PC-9 (cell line): ENCODE results near the gene TANGO2. TPM values are rescaled to one million over a fixed set of nuclear protein-coding genes. Genes with fewer than 3 reads are reported as not detected.

ENCODE experiments used
- BruUV-seq: library from RNA; stranded (reverse); fragments of 400-500 nt; replicated peaks from 2 replicates; lab custom pipeline; 2021; lab: Mats Ljungman, UMichigan
- CTCF ChIA-PET: fragments of 300-600 bp; sonication (Branson Sonifier 250); formaldehyde crosslinking; loops from one replicate; lab custom pipeline; 2022; ENCODE audit warnings: antibody characterized with exemption; lab: Charles Lee
- POLR2A ChIA-PET: fragments of 300-600 bp; sonication (Branson Sonifier 250); formaldehyde crosslinking; loops from one replicate; lab custom pipeline; 2022; ENCODE audit warnings: antibody characterized with exemption; ENCODE audit not compliant: unreplicated experiment; lab: Charles Lee
- DNase-seq, 2 experiments: peaks; one replicate each; pipeline versions ENCODE4 v3.0.0 to v3.0.0-alpha.2; 2015 to 2022; ENCODE audit warnings: mixed read lengths in 1 of 2
- H2AFZ ChIP-seq: fragments of 200-600 bp; sonication (generic); 2 replicates; pipeline ENCODE4 v1.8.1; 2017; ENCODE audit warnings: antibody characterized with exemption
- H3F3A ChIP-seq: fragments of 200-600 bp; sonication (generic); 2 replicates; pipeline ENCODE4 v1.8.1; 2017; ENCODE audit warnings: antibody characterized with exemption, mild to moderate bottlenecking, low read depth; ENCODE audit not compliant: insufficient read depth
- H3K27ac ChIP-seq: fragments of 200-600 bp; sonication (generic); 2 replicates; pipeline ENCODE4 v1.6.1; 2016; ENCODE audit warnings: mixed run types
- H3K27me3 ChIP-seq: fragments of 200-600 bp; sonication (generic); 2 replicates; pipeline ENCODE4 v1.6.1; 2016; ENCODE audit warnings: low read depth, mixed run types; ENCODE audit not compliant: insufficient read depth
- H3K36me3 ChIP-seq: fragments of 200-600 bp; sonication (generic); 2 replicates; pipeline ENCODE4 v1.6.1; 2016; ENCODE audit warnings: low read depth, mixed run types
- H3K4me1 ChIP-seq: fragments of 200-600 bp; sonication (generic); replicated peaks from 2 replicates; pipeline ENCODE4 v1.6.1; 2016; ENCODE audit warnings: mixed run types; ENCODE audit not compliant: insufficient read depth
- H3K4me2 ChIP-seq: fragments of 200-600 bp; sonication (generic); 2 replicates; pipeline ENCODE4 v1.6.1; 2017; ENCODE audit warnings: mixed run types
- H3K4me3 ChIP-seq: fragments of 200-600 bp; sonication (generic); 2 replicates; pipeline ENCODE4 v1.6.1; 2016; ENCODE audit warnings: mixed run types
- H3K79me2 ChIP-seq: fragments of 200-600 bp; sonication (generic); 2 replicates; pipeline ENCODE4 v1.6.1; 2017; ENCODE audit warnings: low read depth, mixed run types
- H3K9me2 ChIP-seq: fragments of 200-600 bp; sonication (generic); 2 replicates; pipeline ENCODE4 v1.8.1; 2017; ENCODE audit warnings: mild to moderate bottlenecking; ENCODE audit not compliant: insufficient read depth
- H3K9me3 ChIP-seq: fragments of 200-600 bp; sonication (generic); 2 replicates; pipeline ENCODE4 v1.8.1; 2016; ENCODE audit warnings: low read depth; ENCODE audit not compliant: insufficient read depth
- H4K20me1 ChIP-seq: fragments of 200-600 bp; sonication (generic); 2 replicates; pipeline ENCODE4 v1.8.1; 2017; ENCODE audit not compliant: insufficient read depth
- EZH2 ChIP-seq: fragments of 200-600 bp; sonication (generic); IDR thresholded peaks from 2 replicates; pipeline ENCODE4 v1.8.0; 2017; ENCODE audit warnings: antibody characterized with exemption, low read depth
- intact Hi-C: fragments of 100-400 bp; cut with micrococcal nuclease; formaldehyde crosslinking; loops from one replicate; pipeline ENCODE4 v1.10.0; 2022; ENCODE audit not compliant: unreplicated experiment
- total RNA-seq: library from RNA; stranded (reverse); gene quantifications from 2 replicates; pipeline ENCODE4 v1.2.3, GENCODE V29; 2021
- TF ChIP-seq, protein P1 (sequence below): fragments of 200-600 bp; sonication (generic); conservative IDR thresholded peaks from 2 replicates; pipeline ENCODE4 v1.6.1; 2017; ENCODE audit warnings: mixed run types, antibody characterized with exemption, mild to moderate bottlenecking, moderate library complexity

Gene TANGO2
- total RNA-seq, 1 experiment from 2014 or later: 22.4 TPM

DNA sequence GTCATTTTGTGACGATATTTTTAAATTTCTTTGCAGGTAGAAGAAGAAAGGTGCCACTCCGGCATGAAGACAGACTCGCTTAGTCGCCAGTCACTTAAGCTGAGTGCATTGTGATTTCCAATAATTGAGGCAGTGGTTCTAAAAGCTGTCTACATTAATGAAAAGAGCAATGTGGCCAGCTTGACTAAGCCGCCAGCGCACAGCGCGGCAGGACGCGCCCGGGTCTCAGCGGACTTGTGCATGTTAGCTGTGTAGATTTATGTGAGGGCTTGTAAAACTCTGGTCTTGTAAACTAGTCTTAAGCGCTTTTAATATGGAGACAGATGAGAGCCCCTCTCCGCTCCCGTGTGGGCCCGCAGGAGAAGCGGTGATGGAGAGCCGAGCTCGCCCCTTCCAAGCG lies 64.7 kb downstream of the TANGO2 start:
- Histone ChIP-seq H3K9me2 (no peaks in the 10 kb centered on the region), H2AFZ (no peak overlapping the region), H3K27me3 (no peaks in the 10 kb centered on the region), H3K27ac (no peak overlapping the region), H3K79me2 (peaks cover 56% of the 10 kb centered on the region), H3K4me1 (no peaks in the 10 kb centered on the region; the same call in 1 of the 2 replicates), H3K4me3 (no peak overlapping the region), H3K36me3 (no peaks in the 10 kb centered on the region), H3K4me2 (no peak overlapping the region), H3F3A (peaks cover 6% of the 10 kb centered on the region), H3K9me3 (no peaks in the 10 kb centered on the region), H4K20me1 (peaks cover 25% of the 10 kb centered on the region)
- BruUV-seq: no TSS peak
- ChIA-PET POLR2A (no interaction called here), CTCF (no interaction called here)
- no peak for DNase-seq
- intact Hi-C loops: no loop called here
- TF ChIP-seq EZH2: no peak
- TF ChIP-seq, protein P1, sequence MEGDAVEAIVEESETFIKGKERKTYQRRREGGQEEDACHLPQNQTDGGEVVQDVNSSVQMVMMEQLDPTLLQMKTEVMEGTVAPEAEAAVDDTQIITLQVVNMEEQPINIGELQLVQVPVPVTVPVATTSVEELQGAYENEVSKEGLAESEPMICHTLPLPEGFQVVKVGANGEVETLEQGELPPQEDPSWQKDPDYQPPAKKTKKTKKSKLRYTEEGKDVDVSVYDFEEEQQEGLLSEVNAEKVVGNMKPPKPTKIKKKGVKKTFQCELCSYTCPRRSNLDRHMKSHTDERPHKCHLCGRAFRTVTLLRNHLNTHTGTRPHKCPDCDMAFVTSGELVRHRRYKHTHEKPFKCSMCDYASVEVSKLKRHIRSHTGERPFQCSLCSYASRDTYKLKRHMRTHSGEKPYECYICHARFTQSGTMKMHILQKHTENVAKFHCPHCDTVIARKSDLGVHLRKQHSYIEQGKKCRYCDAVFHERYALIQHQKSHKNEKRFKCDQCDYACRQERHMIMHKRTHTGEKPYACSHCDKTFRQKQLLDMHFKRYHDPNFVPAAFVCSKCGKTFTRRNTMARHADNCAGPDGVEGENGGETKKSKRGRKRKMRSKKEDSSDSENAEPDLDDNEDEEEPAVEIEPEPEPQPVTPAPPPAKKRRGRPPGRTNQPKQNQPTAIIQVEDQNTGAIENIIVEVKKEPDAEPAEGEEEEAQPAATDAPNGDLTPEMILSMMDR: no peak

DNA sequence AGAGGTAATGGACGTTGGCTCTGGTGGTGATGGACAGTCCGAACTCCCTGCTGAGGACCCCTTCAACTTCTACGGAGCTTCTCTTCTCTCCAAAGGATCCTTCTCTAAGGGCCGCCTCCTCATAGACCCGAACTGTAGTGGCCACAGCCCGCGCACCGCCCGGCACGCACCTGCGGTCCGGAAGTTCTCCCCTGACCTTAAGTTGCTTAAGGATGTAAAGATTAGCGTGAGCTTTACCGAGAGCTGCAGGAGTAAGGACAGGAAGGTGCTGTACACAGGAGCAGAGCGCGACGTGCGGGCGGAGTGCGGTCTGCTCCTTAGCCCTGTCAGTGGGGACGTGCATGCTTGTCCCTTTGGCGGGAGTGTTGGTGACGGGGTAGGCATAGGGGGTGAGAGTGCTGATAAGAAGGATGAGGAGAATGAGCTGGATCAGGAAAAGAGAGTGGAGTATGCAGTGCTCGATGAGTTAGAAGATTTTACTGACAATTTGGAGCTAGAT lies 65.2 kb downstream of the TANGO2 start:
- H2AFZ ChIP-seq: no peak overlapping the region
- H3K9me3 ChIP-seq: no peaks in the 10 kb centered on the region
- no peaks in the 10 kb centered on the region; the same call in 1 of the 2 replicates for H3K4me1 ChIP-seq
- H3K4me3 ChIP-seq: no peak overlapping the region
- H3K9me2 ChIP-seq: no peaks in the 10 kb centered on the region
- TF ChIP-seq, protein P1: no peak
- TF ChIP-seq EZH2: no peak
- BruUV-seq: no TSS peak
- ChIA-PET CTCF (no interaction called here), POLR2A (no interaction called here)
- H3K79me2 ChIP-seq: peaks cover 51% of the 10 kb centered on the region
- H3K27ac ChIP-seq: no peak overlapping the region
- H4K20me1 ChIP-seq: peaks cover 21% of the 10 kb centered on the region
- H3K36me3 ChIP-seq: no peaks in the 10 kb centered on the region
- intact Hi-C loops: no loop called here
- peaks cover 2% of the 10 kb centered on the region; the same call in 1 of the 2 replicates for H3F3A ChIP-seq
- no peak overlapping the region for H3K4me2 ChIP-seq
- DNase-seq: no peak
- no peaks in the 10 kb centered on the region for H3K27me3 ChIP-seq

DNA sequence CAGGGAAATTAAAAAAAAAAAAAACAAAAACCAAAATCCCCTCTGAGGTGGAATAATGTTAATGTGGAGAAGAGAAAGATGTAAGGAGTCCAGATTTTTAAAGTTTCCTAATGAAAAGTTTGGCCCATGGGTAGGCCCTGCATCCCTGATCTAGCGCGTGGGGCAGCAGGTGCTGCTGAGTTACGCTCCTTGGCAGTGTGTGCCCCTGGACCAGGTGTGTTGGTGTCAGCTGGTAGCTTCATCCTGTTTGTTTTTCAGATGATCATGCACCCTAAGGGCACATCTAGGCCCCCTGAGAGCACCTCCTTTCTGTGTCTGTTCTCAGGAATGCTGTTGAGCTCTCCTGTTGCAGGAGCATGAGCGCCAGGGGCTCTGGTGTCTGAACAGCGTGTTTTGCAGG lies 65.9 kb downstream of the TANGO2 start:
- H3K27me3 ChIP-seq: no peaks in the 10 kb centered on the region
- TF ChIP-seq EZH2: no peak
- TF ChIP-seq, protein P1: no peak
- DNase-seq: no peak
- no TSS peak for BruUV-seq
- no peaks in the 10 kb centered on the region for H3F3A ChIP-seq
- peaks cover 45% of the 10 kb centered on the region for H3K79me2 ChIP-seq
- no peak overlapping the region for H3K4me3 ChIP-seq
- no peaks in the 10 kb centered on the region for H3K36me3 ChIP-seq
- ChIA-PET CTCF (no interaction called here), POLR2A (no interaction called here)
- H3K4me2 ChIP-seq: no peak overlapping the region
- no peak overlapping the region for H2AFZ ChIP-seq
- H3K9me2 ChIP-seq: no peaks in the 10 kb centered on the region
- H3K9me3 ChIP-seq: no peaks in the 10 kb centered on the region
- intact Hi-C loops: no loop called here
- peaks cover 21% of the 10 kb centered on the region for H4K20me1 ChIP-seq
- H3K27ac ChIP-seq: no peak overlapping the region
- H3K4me1 ChIP-seq: no peaks in the 10 kb centered on the region; the same call in 1 of the 2 replicates
